ENCODE results near the gene STX1A. TPM values are rescaled to one million over a fixed set of nuclear protein-coding genes. Genes with fewer than 3 reads are reported as not detected.

STX1A gene
- total and polyA plus RNA-seq, 2 donors from 2014 or later = 2.2 to 7.4 TPM

- TF ChIP-seq CTCF (IDR thresholded peaks at IDR 0.05; ENCODE audit: borderline replicate concordance, extremely low read depth, insufficient read depth) = no peak
- no peaks in the 10 kb centered on the region for H3K9me3 ChIP-seq (ENCODE audit: control insufficient read depth in 2 of 3, insufficient read depth in 1 of 3, low read length in 3 of 3)
- no peaks in the 10 kb centered on the region for H3K4me1 ChIP-seq (ENCODE audit: control insufficient read depth in 2 of 3, insufficient read depth in 2 of 3, low read depth in 1 of 3, low read length in 3 of 3)
- H3K36me3 ChIP-seq (ENCODE audit: control insufficient read depth in 2 of 3, insufficient read depth in 3 of 3, low read length in 3 of 3) = peaks cover 5 to 47% (median 29%) of the 10 kb centered on the region in 3 donors
- H3K27me3 ChIP-seq (ENCODE audit: control insufficient read depth, insufficient read depth, low read length) = no peaks in the 10 kb centered on the region
- FAIRE-seq (no peak), DNase-seq (no peak)
- no peak overlapping the region for H3K4me3 ChIP-seq (ENCODE audit: low read length in 3 of 3)
- H3K9ac ChIP-seq (ENCODE audit: low read length in 3 of 3) = no peak overlapping the region
- no peak overlapping the region for H3K27ac ChIP-seq (ENCODE audit: low read depth in 2 of 2, low read length in 2 of 2)
- intact Hi-C loops (cut with DNase I) = no loop called here
Observed at GRCh38 chr7:73696372-73696771, 23.1 kb downstream of the STX1A start.

GRCh38 chr7:73690646-73691045 is 28.8 kb downstream of the STX1A start:
- peaks cover 6 to 39% (median 23%) of the 10 kb centered on the region in 3 donors for H3K36me3 ChIP-seq (ENCODE audit: control insufficient read depth in 2 of 3, insufficient read depth in 3 of 3, low read length in 3 of 3)
- no peaks in the 10 kb centered on the region for H3K4me1 ChIP-seq (ENCODE audit: control insufficient read depth in 2 of 3, insufficient read depth in 2 of 3, low read depth in 1 of 3, low read length in 3 of 3)
- no peak overlapping the region for H3K9ac ChIP-seq (ENCODE audit: low read length in 3 of 3)
- intact Hi-C loops (cut with DNase I) = no loop called here
- DNase-seq = no peak
- no peak overlapping the region for H3K27ac ChIP-seq (ENCODE audit: low read depth in 2 of 2, low read length in 2 of 2)
- FAIRE-seq = no peak
- no peak for TF ChIP-seq CTCF (IDR thresholded peaks at IDR 0.05; ENCODE audit: borderline replicate concordance, extremely low read depth, insufficient read depth)
- H3K9me3 ChIP-seq (ENCODE audit: control insufficient read depth in 2 of 3, insufficient read depth in 1 of 3, low read length in 3 of 3) = no peaks in the 10 kb centered on the region
- no peak overlapping the region for H3K4me3 ChIP-seq (ENCODE audit: low read length in 3 of 3)
- H3K27me3 ChIP-seq (ENCODE audit: control insufficient read depth, insufficient read depth, low read length) = no peaks in the 10 kb centered on the region

GRCh38 chr7:73688288-73688687 is 31.2 kb downstream of the STX1A start:
- H3K36me3 ChIP-seq (ENCODE audit: control insufficient read depth in 2 of 3, insufficient read depth in 3 of 3, low read length in 3 of 3) = peaks cover 6 to 20% (median 11%) of the 10 kb centered on the region in 3 donors
- H3K27ac ChIP-seq (ENCODE audit: low read depth in 2 of 2, low read length in 2 of 2) = no peak overlapping the region
- no peaks in the 10 kb centered on the region for H3K9me3 ChIP-seq (ENCODE audit: control insufficient read depth in 2 of 3, insufficient read depth in 1 of 3, low read length in 3 of 3)
- no peaks in the 10 kb centered on the region for H3K4me1 ChIP-seq (ENCODE audit: control insufficient read depth in 2 of 3, insufficient read depth in 2 of 3, low read depth in 1 of 3, low read length in 3 of 3)
- no peak for FAIRE-seq
- no peaks in the 10 kb centered on the region for H3K27me3 ChIP-seq (ENCODE audit: control insufficient read depth, insufficient read depth, low read length)
- TF ChIP-seq CTCF (IDR thresholded peaks at IDR 0.05; ENCODE audit: borderline replicate concordance, extremely low read depth, insufficient read depth) = no peak
- intact Hi-C loops (cut with DNase I) = no loop called here
- no peak overlapping the region for H3K9ac ChIP-seq (ENCODE audit: low read length in 3 of 3)
- no peak overlapping the region for H3K4me3 ChIP-seq (ENCODE audit: low read length in 3 of 3)
- no peak for DNase-seq

GRCh38 chr7:73685311-73685710 is 34.2 kb downstream of the STX1A start:
- no peak for TF ChIP-seq CTCF (IDR thresholded peaks at IDR 0.05; ENCODE audit: borderline replicate concordance, extremely low read depth, insufficient read depth)
- intact Hi-C loops (cut with DNase I) = no loop called here
- H3K27ac ChIP-seq (ENCODE audit: low read depth in 2 of 2, low read length in 2 of 2) = no peak overlapping the region
- H3K4me3 ChIP-seq (ENCODE audit: low read length in 3 of 3) = no peak overlapping the region
- DNase-seq = peak in 1 of 5 donors; percentile 53
- no peak overlapping the region for H3K9ac ChIP-seq (ENCODE audit: low read length in 3 of 3)
- no peaks in the 10 kb centered on the region for H3K9me3 ChIP-seq (ENCODE audit: control insufficient read depth in 2 of 3, insufficient read depth in 1 of 3, low read length in 3 of 3)
- FAIRE-seq = no peak
- H3K27me3 ChIP-seq (ENCODE audit: control insufficient read depth, insufficient read depth, low read length) = no peaks in the 10 kb centered on the region
- H3K36me3 ChIP-seq (ENCODE audit: control insufficient read depth in 2 of 3, insufficient read depth in 3 of 3, low read length in 3 of 3) = peaks cover 3 to 11% (median 3%) of the 10 kb centered on the region in 3 donors
- peaks cover 4 to 15% (median 13%) of the 10 kb centered on the region in 3 donors for H3K4me1 ChIP-seq (ENCODE audit: control insufficient read depth in 2 of 3, insufficient read depth in 2 of 3, low read depth in 1 of 3, low read length in 3 of 3)

Data from kidney (tissue), 14 donors.